ENCODE results near the gene FGGY. TPM values are rescaled to one million over a fixed set of nuclear protein-coding genes. Genes with fewer than 3 reads are reported as not detected.
"Not testable (repeated sequence)": the region's sequence is repeated elsewhere in the genome, so short reads cannot be mapped to it uniquely, and the experiment has no call there.

Gene FGGY
- total RNA-seq, 1 experiment from 2014 or later: 6.4 TPM

GRCh38 chr1:59731591-59731990 lies 434.7 kb downstream of the FGGY start:
- BruUV-seq (replicated peaks): no TSS peak
- DNase-seq: no peak
- Mint-ChIP-seq H3K36me3 (ENCODE audit: insufficient read depth, unreplicated experiment) (no peaks in the 10 kb centered on the region), H3K9me3 (ENCODE audit: unreplicated experiment) (peaks cover 10% of the 10 kb centered on the region), H3K4me1 (ENCODE audit: low read depth, unreplicated experiment) (peaks cover 16% of the 10 kb centered on the region), H3K27ac (ENCODE audit: unreplicated experiment) (peak overlapping the region; percentile 79), H3K4me3 (ENCODE audit: unreplicated experiment) (no peak overlapping the region), H3K27me3 (ENCODE audit: insufficient read depth, unreplicated experiment) (no peaks in the 10 kb centered on the region)
- no peaks in the 10 kb centered on the region for H3K27me3 ChIP-seq (replicated peaks; ENCODE audit: control insufficient read depth, insufficient read depth, low read length)
- intact Hi-C loops (cut with micrococcal nuclease; ENCODE audit: unreplicated experiment): no loop called here
- no peaks in the 10 kb centered on the region for H3K9me3 ChIP-seq
- H3K4me3 ChIP-seq (ENCODE audit: low read depth, low read length): no peak overlapping the region
- ChIA-PET POLR2A (no interaction called here), CTCF (interaction anchor here (0.9 kb wide), 1 partner anchor 28 kb away, joined by 3 read pairs; no protein-coding TSS in a partner anchor)
- no peaks in the 10 kb centered on the region; the same call in 1 of the 2 replicates for H3K36me3 ChIP-seq (ENCODE audit: control insufficient read depth, insufficient read depth, low read length)
- no peak for TF ChIP-seq CTCF (IDR thresholded peaks at IDR 0.05; ENCODE audit: insufficient read depth in 1 of 2, low read depth in 1 of 2, low read length in 1 of 2, severe bottlenecking in 1 of 2, unreplicated experiment in 1 of 2)
- H3K4me1 ChIP-seq: peaks cover 13% of the 10 kb centered on the region

GRCh38 chr1:59732214-59732955 lies 435.5 kb downstream of the FGGY start:
- Histone ChIP-seq H3K4me3 (ENCODE audit: low read depth, low read length) (no peak overlapping the region), H3K36me3 (ENCODE audit: control insufficient read depth, insufficient read depth, low read length) (no peaks in the 10 kb centered on the region; the same call in 1 of the 2 replicates), H3K27me3 (replicated peaks; ENCODE audit: control insufficient read depth, insufficient read depth, low read length) (no peaks in the 10 kb centered on the region), H3K4me1 (peaks cover 13% of the 10 kb centered on the region), H3K9me3 (no peaks in the 10 kb centered on the region)
- H3K36me3 Mint-ChIP-seq (ENCODE audit: insufficient read depth, unreplicated experiment): no peaks in the 10 kb centered on the region
- BruUV-seq (replicated peaks): no TSS peak
- intact Hi-C loops (cut with micrococcal nuclease; ENCODE audit: unreplicated experiment): no loop called here
- no peak for DNase-seq
- no peak overlapping the region for H3K4me3 Mint-ChIP-seq (ENCODE audit: unreplicated experiment)
- no peaks in the 10 kb centered on the region for H3K27me3 Mint-ChIP-seq (ENCODE audit: insufficient read depth, unreplicated experiment)
- CTCF ChIA-PET: no interaction called here
- peaks cover 16% of the 10 kb centered on the region for H3K4me1 Mint-ChIP-seq (ENCODE audit: low read depth, unreplicated experiment)
- peaks cover 10% of the 10 kb centered on the region for H3K9me3 Mint-ChIP-seq (ENCODE audit: unreplicated experiment)
- TF ChIP-seq CTCF (IDR thresholded peaks at IDR 0.05; ENCODE audit: insufficient read depth in 1 of 2, low read depth in 1 of 2, low read length in 1 of 2, severe bottlenecking in 1 of 2, unreplicated experiment in 1 of 2): no peak
- POLR2A ChIA-PET: no interaction called here
- H3K27ac Mint-ChIP-seq (ENCODE audit: unreplicated experiment): no peak overlapping the region

- ChIA-PET POLR2A (no interaction called here), CTCF (no interaction called here)
- peaks cover 13% of the 10 kb centered on the region for H3K4me1 ChIP-seq
- H3K9me3 ChIP-seq: no peaks in the 10 kb centered on the region
- no peak overlapping the region for H3K4me3 ChIP-seq (ENCODE audit: low read depth, low read length)
- intact Hi-C loops (cut with micrococcal nuclease; ENCODE audit: unreplicated experiment): no loop called here
- Mint-ChIP-seq H3K27ac (ENCODE audit: unreplicated experiment) (no peak overlapping the region), H3K36me3 (ENCODE audit: insufficient read depth, unreplicated experiment) (no peaks in the 10 kb centered on the region), H3K27me3 (ENCODE audit: insufficient read depth, unreplicated experiment) (no peaks in the 10 kb centered on the region), H3K4me1 (ENCODE audit: low read depth, unreplicated experiment) (peaks cover 16% of the 10 kb centered on the region), H3K4me3 (ENCODE audit: unreplicated experiment) (no peak overlapping the region), H3K9me3 (ENCODE audit: unreplicated experiment) (peaks cover 10% of the 10 kb centered on the region)
- H3K36me3 ChIP-seq (ENCODE audit: control insufficient read depth, insufficient read depth, low read length): no peaks in the 10 kb centered on the region; the same call in 1 of the 2 replicates
- H3K27me3 ChIP-seq (replicated peaks; ENCODE audit: control insufficient read depth, insufficient read depth, low read length): no peaks in the 10 kb centered on the region
- no peak for DNase-seq
- BruUV-seq (replicated peaks): no TSS peak
- no peak for TF ChIP-seq CTCF (IDR thresholded peaks at IDR 0.05; ENCODE audit: insufficient read depth in 1 of 2, low read depth in 1 of 2, low read length in 1 of 2, severe bottlenecking in 1 of 2, unreplicated experiment in 1 of 2)
These were observed 436.7 kb downstream of the FGGY start for GRCh38 chr1:59733443-59734141.

GRCh38 chr1:59735927-59736326 lies 439.0 kb downstream of the FGGY start:
- BruUV-seq (replicated peaks); H3K36me3 Mint-ChIP-seq (ENCODE audit: insufficient read depth, unreplicated experiment); CTCF ChIA-PET; H3K9me3 ChIP-seq; H3K4me1 Mint-ChIP-seq (ENCODE audit: low read depth, unreplicated experiment); H3K27ac Mint-ChIP-seq (ENCODE audit: unreplicated experiment); H3K36me3 ChIP-seq (ENCODE audit: control insufficient read depth, insufficient read depth, low read length); H3K27me3 Mint-ChIP-seq (ENCODE audit: insufficient read depth, unreplicated experiment); H3K4me3 ChIP-seq (ENCODE audit: low read depth, low read length); H3K4me3 Mint-ChIP-seq (ENCODE audit: unreplicated experiment); H3K4me1 ChIP-seq; H3K9me3 Mint-ChIP-seq (ENCODE audit: unreplicated experiment); intact Hi-C loops (cut with micrococcal nuclease; ENCODE audit: unreplicated experiment); H3K27me3 ChIP-seq (replicated peaks; ENCODE audit: control insufficient read depth, insufficient read depth, low read length); DNase-seq; POLR2A ChIA-PET: not testable (repeated sequence)

Measured in Caco-2 (cell line).